ENCODE measurements around the gene KIAA0753.

Gene KIAA0753

GRCh38 chr17:6641247-6641863 is 844 bp upstream of the KIAA0753 start:
- H3K27me3 ChIP-seq (ENCODE audit: low read length): no peaks in the 10 kb centered on the region
- no peak for TF ChIP-seq EZH2phosphoT487 (conservative IDR thresholded peaks at IDR 0.05; ENCODE audit: low read length)
- TF ChIP-seq, protein P1, sequence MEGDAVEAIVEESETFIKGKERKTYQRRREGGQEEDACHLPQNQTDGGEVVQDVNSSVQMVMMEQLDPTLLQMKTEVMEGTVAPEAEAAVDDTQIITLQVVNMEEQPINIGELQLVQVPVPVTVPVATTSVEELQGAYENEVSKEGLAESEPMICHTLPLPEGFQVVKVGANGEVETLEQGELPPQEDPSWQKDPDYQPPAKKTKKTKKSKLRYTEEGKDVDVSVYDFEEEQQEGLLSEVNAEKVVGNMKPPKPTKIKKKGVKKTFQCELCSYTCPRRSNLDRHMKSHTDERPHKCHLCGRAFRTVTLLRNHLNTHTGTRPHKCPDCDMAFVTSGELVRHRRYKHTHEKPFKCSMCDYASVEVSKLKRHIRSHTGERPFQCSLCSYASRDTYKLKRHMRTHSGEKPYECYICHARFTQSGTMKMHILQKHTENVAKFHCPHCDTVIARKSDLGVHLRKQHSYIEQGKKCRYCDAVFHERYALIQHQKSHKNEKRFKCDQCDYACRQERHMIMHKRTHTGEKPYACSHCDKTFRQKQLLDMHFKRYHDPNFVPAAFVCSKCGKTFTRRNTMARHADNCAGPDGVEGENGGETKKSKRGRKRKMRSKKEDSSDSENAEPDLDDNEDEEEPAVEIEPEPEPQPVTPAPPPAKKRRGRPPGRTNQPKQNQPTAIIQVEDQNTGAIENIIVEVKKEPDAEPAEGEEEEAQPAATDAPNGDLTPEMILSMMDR (IDR thresholded peaks at IDR 0.05; ENCODE audit: insufficient read depth, low read length, poor library complexity, severe bottlenecking): no peak
- H3K79me2 ChIP-seq (ENCODE audit: insufficient read depth, low read length): peaks cover 15% of the 10 kb centered on the region
- H3K9me2 ChIP-seq (replicated peaks; ENCODE audit: insufficient read depth, low read length): no peaks in the 10 kb centered on the region
- H3K27ac ChIP-seq (ENCODE audit: low read depth, low read length): peak overlapping the region; percentile 83
- peak overlapping the region; percentile 82 for H3K4me3 ChIP-seq (ENCODE audit: insufficient read depth, low read length, poor library complexity, severe bottlenecking)
- peak overlapping the region; percentile 80 for H3K9ac ChIP-seq (ENCODE audit: low read length)
- H3K36me3 ChIP-seq (ENCODE audit: low read length): no peaks in the 10 kb centered on the region; the same call in 1 of the 2 replicates
- H3K9me3 ChIP-seq (ENCODE audit: insufficient read depth, low read length): no peaks in the 10 kb centered on the region
- peak overlapping the region; percentile 74 for H3K4me2 ChIP-seq (ENCODE audit: low read depth, low read length, poor library complexity, severe bottlenecking)
- peaks cover 5% of the 10 kb centered on the region; the same call in 1 of the 2 replicates for H3F3A ChIP-seq (ENCODE audit: insufficient read depth)
- peak overlapping the region; percentile 95 for H2AFZ ChIP-seq (ENCODE audit: low read depth, low read length, severe bottlenecking)
- no peaks in the 10 kb centered on the region for H4K20me1 ChIP-seq (ENCODE audit: low read depth, low read length)

- Histone ChIP-seq H4K20me1 (ENCODE audit: low read depth, low read length) (no peaks in the 10 kb centered on the region), H2AFZ (ENCODE audit: low read depth, low read length, severe bottlenecking) (peak overlapping the region; percentile 95), H3K9me2 (replicated peaks; ENCODE audit: insufficient read depth, low read length) (no peaks in the 10 kb centered on the region), H3K27me3 (ENCODE audit: low read length) (no peaks in the 10 kb centered on the region), H3K27ac (ENCODE audit: low read depth, low read length) (peak overlapping the region; percentile 83), H3K79me2 (ENCODE audit: insufficient read depth, low read length) (peaks cover 15% of the 10 kb centered on the region), H3K36me3 (ENCODE audit: low read length) (no peaks in the 10 kb centered on the region; the same call in 1 of the 2 replicates), H3K4me3 (ENCODE audit: insufficient read depth, low read length, poor library complexity, severe bottlenecking) (peak overlapping the region; percentile 82), H3K9ac (ENCODE audit: low read length) (peak overlapping the region; percentile 80), H3K4me2 (ENCODE audit: low read depth, low read length, poor library complexity, severe bottlenecking) (peak overlapping the region; percentile 74), H3K9me3 (ENCODE audit: insufficient read depth, low read length) (no peaks in the 10 kb centered on the region), H3F3A (ENCODE audit: insufficient read depth) (peaks cover 5% of the 10 kb centered on the region; the same call in 1 of the 2 replicates)
- TF ChIP-seq, protein P1 (IDR thresholded peaks at IDR 0.05; ENCODE audit: insufficient read depth, low read length, poor library complexity, severe bottlenecking): no peak
- no peak for TF ChIP-seq EZH2phosphoT487 (conservative IDR thresholded peaks at IDR 0.05; ENCODE audit: low read length)
Observed at GRCh38 chr17:6639586-6640535, 650 bp downstream of the KIAA0753 start.

- no peak overlapping the region for H3K27ac ChIP-seq (ENCODE audit: low read depth, low read length)
- H3F3A ChIP-seq (ENCODE audit: insufficient read depth): peaks cover 2% of the 10 kb centered on the region; the same call in 1 of the 2 replicates
- peak overlapping the region; percentile 82 for H3K4me3 ChIP-seq (ENCODE audit: insufficient read depth, low read length, poor library complexity, severe bottlenecking)
- no peak overlapping the region for H2AFZ ChIP-seq (ENCODE audit: low read depth, low read length, severe bottlenecking)
- peaks cover 15% of the 10 kb centered on the region for H3K79me2 ChIP-seq (ENCODE audit: insufficient read depth, low read length)
- no peak for TF ChIP-seq EZH2phosphoT487 (conservative IDR thresholded peaks at IDR 0.05; ENCODE audit: low read length)
- TF ChIP-seq, protein P1 (IDR thresholded peaks at IDR 0.05; ENCODE audit: insufficient read depth, low read length, poor library complexity, severe bottlenecking): no peak
- no peaks in the 10 kb centered on the region for H3K9me3 ChIP-seq (ENCODE audit: insufficient read depth, low read length)
- peak overlapping the region; percentile 74 for H3K4me2 ChIP-seq (ENCODE audit: low read depth, low read length, poor library complexity, severe bottlenecking)
- H3K27me3 ChIP-seq (ENCODE audit: low read length): no peaks in the 10 kb centered on the region
- H3K36me3 ChIP-seq (ENCODE audit: low read length): no peaks in the 10 kb centered on the region
- no peaks in the 10 kb centered on the region for H4K20me1 ChIP-seq (ENCODE audit: low read depth, low read length)
- H3K9me2 ChIP-seq (replicated peaks; ENCODE audit: insufficient read depth, low read length): no peaks in the 10 kb centered on the region
- H3K9ac ChIP-seq (ENCODE audit: low read length): peak overlapping the region; percentile 80
Observed at GRCh38 chr17:6639014-6639585, 1.4 kb downstream of the KIAA0753 start.
